IPS DF 6.9 (cell line): Measurements from ENCODE around the gene NUDT8.
"Not testable (repeated sequence)": the region's sequence is repeated elsewhere in the genome, so short reads cannot be mapped to it uniquely, and the experiment has no call there.

Source experiments
- DNase-seq: peaks from one replicate; pipeline ENCODE4 v3.0.0-alpha.2; 2013; ENCODE audit warnings: low read depth, low spot score
- H3K27ac ChIP-seq: one replicate; pipeline ENCODE4 v1.5.1; 2013; ENCODE audit warnings: low read length, control low read depth
- H3K27me3 ChIP-seq: 2 replicates; pipeline ENCODE4 v1.6.1; 2013; ENCODE audit warnings: mild to moderate bottlenecking, low read length; ENCODE audit not compliant: control insufficient read depth, insufficient read depth
- H3K36me3 ChIP-seq: 2 replicates; pipeline ENCODE4 v1.6.1; 2013; ENCODE audit warnings: low read length; ENCODE audit not compliant: control insufficient read depth, insufficient read depth
- H3K4me1 ChIP-seq: 2 replicates; pipeline ENCODE4 v1.6.1; 2013; ENCODE audit warnings: low read length; ENCODE audit not compliant: control insufficient read depth, insufficient read depth
- H3K4me3 ChIP-seq: 2 replicates; pipeline ENCODE4 v1.5.1; 2013; ENCODE audit warnings: mild to moderate bottlenecking, low read length
- H3K9me3 ChIP-seq: 2 replicates; pipeline ENCODE4 v1.6.1; 2013; ENCODE audit warnings: low read length, inconsistent platforms; ENCODE audit not compliant: control insufficient read depth, insufficient read depth
- WGBS: extraction: QIAGEN DNeasy Blood & Tissue Kit; methylation state at CpG from one replicate; pipeline ENCODE4 v1.1.7; 2013; ENCODE audit warnings: mixed read lengths, missing lambda C conversion rate; ENCODE audit not compliant: insufficient read length, insufficient coverage; 5-methylcytosine and 5-hydroxymethylcytosine counted together

The NUDT8 gene

GRCh38 chr11:67666676-67667489 is 37.1 kb upstream of the NUDT8 start:
- no CpG with 5 or more reads among the region's 20 CpGs for WGBS
- no peak overlapping the region for H3K27ac ChIP-seq
- DNase-seq = no peak

GRCh38 chr11:67666303-67666645 is 36.5 kb upstream of the NUDT8 start:
- WGBS = no CpG with 5 or more reads among the region's 11 CpGs

More at GRCh38 chr11:67666676-67667489, 37.1 kb upstream of the NUDT8 start:
- Histone ChIP-seq H3K4me3 (no peak overlapping the region), H3K27me3 (no peaks in the 10 kb centered on the region), H3K4me1 (no peaks in the 10 kb centered on the region), H3K9me3 (no peaks in the 10 kb centered on the region), H3K36me3 (no peaks in the 10 kb centered on the region; the same call in 1 of the 2 replicates)

GRCh38 chr11:67665541-67666302 is 36.0 kb upstream of the NUDT8 start:
- Histone ChIP-seq H3K9me3 (no peaks in the 10 kb centered on the region), H3K36me3 (no peaks in the 10 kb centered on the region; the same call in 1 of the 2 replicates), H3K27me3 (no peaks in the 10 kb centered on the region), H3K4me1 (no peaks in the 10 kb centered on the region), H3K4me3 (no peak overlapping the region), H3K27ac (no peak overlapping the region)
- no peak for DNase-seq
- WGBS = no CpG with 5 or more reads among the region's 24 CpGs

More at GRCh38 chr11:67666303-67666645, 36.5 kb upstream of the NUDT8 start:
- DNase-seq = no peak
- Histone ChIP-seq H3K27ac (no peak overlapping the region), H3K9me3 (no peaks in the 10 kb centered on the region), H3K4me3 (no peak overlapping the region), H3K36me3 (no peaks in the 10 kb centered on the region; the same call in 1 of the 2 replicates), H3K4me1 (no peaks in the 10 kb centered on the region), H3K27me3 (no peaks in the 10 kb centered on the region)

- no peaks in the 10 kb centered on the region for H3K4me1 ChIP-seq
- no peak overlapping the region for H3K27ac ChIP-seq
- no peaks in the 10 kb centered on the region; the same call in 1 of the 2 replicates for H3K36me3 ChIP-seq
- H3K4me3 ChIP-seq = no peak overlapping the region
- H3K9me3 ChIP-seq = no peaks in the 10 kb centered on the region
- no peaks in the 10 kb centered on the region for H3K27me3 ChIP-seq
- no peak for DNase-seq
- no CpG with 5 or more reads among the region's 33 CpGs for WGBS
These were observed 35.2 kb upstream of the NUDT8 start for GRCh38 chr11:67664696-67665540.

- DNase-seq = no peak
- H3K4me1 ChIP-seq = no peaks in the 10 kb centered on the region
- no peak overlapping the region for H3K4me3 ChIP-seq
- WGBS = no CpG with 5 or more reads among the region's 16 CpGs
- H3K9me3 ChIP-seq = no peaks in the 10 kb centered on the region
- no peak overlapping the region for H3K27ac ChIP-seq
- H3K36me3 ChIP-seq = no peaks in the 10 kb centered on the region; the same call in 1 of the 2 replicates
- H3K27me3 ChIP-seq = no peaks in the 10 kb centered on the region
These were observed 34.5 kb upstream of the NUDT8 start for GRCh38 chr11:67664213-67664585.

- H3K9me3 ChIP-seq = no peaks in the 10 kb centered on the region
- H3K27me3 ChIP-seq = no peaks in the 10 kb centered on the region
- no peak for DNase-seq
- H3K36me3 ChIP-seq = no peaks in the 10 kb centered on the region; the same call in 1 of the 2 replicates
- no peak overlapping the region for H3K4me3 ChIP-seq
- no peak overlapping the region for H3K27ac ChIP-seq
- H3K4me1 ChIP-seq = no peaks in the 10 kb centered on the region
- WGBS = no CpG with 5 or more reads among the region's 22 CpGs
These were observed 33.9 kb upstream of the NUDT8 start for GRCh38 chr11:67663532-67664212.

GRCh38 chr11:67662835-67663531 is 33.2 kb upstream of the NUDT8 start:
- Histone ChIP-seq H3K36me3 (no peaks in the 10 kb centered on the region; the same call in 1 of the 2 replicates), H3K9me3 (no peaks in the 10 kb centered on the region), H3K4me1 (no peaks in the 10 kb centered on the region), H3K4me3 (no peak overlapping the region), H3K27me3 (no peaks in the 10 kb centered on the region), H3K27ac (no peak overlapping the region)
- WGBS = no CpG with 5 or more reads among the region's 19 CpGs
- no peak for DNase-seq

GRCh38 chr11:67662142-67662834 is 32.6 kb upstream of the NUDT8 start:
- DNase-seq = no peak
- whole genome bisulfite sequencing = no CpG with 5 or more reads among the region's 12 CpGs

GRCh38 chr11:67660752-67661151 is 31.0 kb upstream of the NUDT8 start:
- H3K27me3 ChIP-seq, H3K4me1 ChIP-seq, H3K9me3 ChIP-seq, H3K4me3 ChIP-seq, H3K36me3 ChIP-seq, H3K27ac ChIP-seq, DNase-seq: not testable (repeated sequence)
- WGBS = no CpG with 5 or more reads among the region's 5 CpGs

More at GRCh38 chr11:67662142-67662834, 32.6 kb upstream of the NUDT8 start:
- Histone ChIP-seq H3K4me1 (no peaks in the 10 kb centered on the region), H3K27ac (no peak overlapping the region), H3K27me3 (no peaks in the 10 kb centered on the region), H3K4me3 (no peak overlapping the region), H3K9me3 (no peaks in the 10 kb centered on the region; the same call in 1 of the 2 replicates), H3K36me3 (no peaks in the 10 kb centered on the region; the same call in 1 of the 2 replicates)
